ENCODE measurements around the gene FZR1. TPM values are rescaled to one million over a fixed set of nuclear protein-coding genes. Genes with fewer than 3 reads are reported as not detected.

Gene FZR1
- total and polyA plus RNA-seq, 3 donors from 2014 or later, result 91.2 to 123 (median 95.1) TPM

DNA sequence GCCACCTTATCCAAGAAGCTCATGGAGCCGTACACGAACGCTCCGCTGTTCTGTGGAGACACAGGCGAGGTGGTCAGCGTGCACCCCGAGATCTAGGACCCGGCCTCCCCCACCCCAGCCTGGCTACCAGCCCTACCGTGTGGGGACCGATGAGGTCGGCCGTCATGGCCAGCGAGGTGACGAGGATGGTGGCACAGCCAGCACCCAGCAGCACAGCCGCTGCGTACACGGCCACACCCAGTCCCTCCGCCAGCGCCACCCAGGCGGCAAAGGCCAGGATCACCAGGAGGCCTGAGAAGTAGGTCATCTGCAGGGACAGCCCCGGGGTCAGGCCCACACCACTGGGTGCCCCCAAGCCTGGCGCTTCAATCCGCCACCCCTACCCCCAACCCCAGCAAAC lies 40.0 kb downstream of the FZR1 start:
- no peak overlapping the region for H3K4me3 ChIP-seq
- intact Hi-C loops (cut with DNase I; ENCODE audit: low total_unique reads), result no loop called here
- no peak overlapping the region for H3K27ac ChIP-seq
- DNase-seq, result no peak
- H3K4me1 ChIP-seq, result no peaks in the 10 kb centered on the region
- no peaks in the 10 kb centered on the region for H3K9me3 ChIP-seq
- TF ChIP-seq CTCF (IDR thresholded peaks at IDR 0.05) (no peak), POLR2A (IDR thresholded peaks at IDR 0.05) (no peak)
- no peaks in the 10 kb centered on the region for H3K27me3 ChIP-seq
- H3K36me3 ChIP-seq (ENCODE audit: low read depth, missing control alignments), result no peaks in the 10 kb centered on the region
- WGBS, 2 donors, result 94% methylated on average over 23 of the region's 23 CpGs; no CpG with 5 or more reads in 1 of the 2 donors

DNA sequence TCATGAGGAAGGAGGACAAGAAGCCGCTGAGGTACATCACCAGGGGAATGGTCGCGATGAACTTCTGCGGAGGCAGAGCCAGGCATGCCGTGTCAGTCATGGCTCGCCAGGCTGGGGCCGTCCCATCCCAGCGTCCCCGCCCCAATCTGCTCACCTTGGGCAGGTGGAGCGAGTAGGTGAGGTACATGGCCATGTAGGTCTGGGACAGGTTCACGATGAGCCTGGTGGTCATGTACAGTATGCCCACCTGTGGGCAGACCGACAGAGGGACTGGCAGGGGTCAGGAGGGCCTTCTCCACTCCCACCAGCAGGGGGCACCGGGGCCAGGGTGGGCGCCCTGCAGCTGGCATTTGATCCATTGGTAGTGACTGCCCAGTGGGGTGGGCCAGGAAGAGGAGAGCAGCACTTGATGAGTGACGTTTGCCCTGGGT lies 41.2 kb downstream of the FZR1 start:
- TF ChIP-seq CTCF (IDR thresholded peaks at IDR 0.05) (peak; percentile 10 to 38 (median 23)), POLR2A (IDR thresholded peaks at IDR 0.05) (no peak)
- no peaks in the 10 kb centered on the region for H3K36me3 ChIP-seq (ENCODE audit: low read depth, missing control alignments)
- H3K4me1 ChIP-seq, result no peaks in the 10 kb centered on the region
- intact Hi-C loops (cut with DNase I; ENCODE audit: low total_unique reads), result no loop called here
- H3K27ac ChIP-seq, result no peak overlapping the region
- no peak for DNase-seq
- 90 to 94% methylated on average over 10 to 15 of the region's 15 CpGs for WGBS, 2 donors
- no peaks in the 10 kb centered on the region for H3K27me3 ChIP-seq
- no peak overlapping the region for H3K4me3 ChIP-seq
- H3K9me3 ChIP-seq, result no peaks in the 10 kb centered on the region

DNA sequence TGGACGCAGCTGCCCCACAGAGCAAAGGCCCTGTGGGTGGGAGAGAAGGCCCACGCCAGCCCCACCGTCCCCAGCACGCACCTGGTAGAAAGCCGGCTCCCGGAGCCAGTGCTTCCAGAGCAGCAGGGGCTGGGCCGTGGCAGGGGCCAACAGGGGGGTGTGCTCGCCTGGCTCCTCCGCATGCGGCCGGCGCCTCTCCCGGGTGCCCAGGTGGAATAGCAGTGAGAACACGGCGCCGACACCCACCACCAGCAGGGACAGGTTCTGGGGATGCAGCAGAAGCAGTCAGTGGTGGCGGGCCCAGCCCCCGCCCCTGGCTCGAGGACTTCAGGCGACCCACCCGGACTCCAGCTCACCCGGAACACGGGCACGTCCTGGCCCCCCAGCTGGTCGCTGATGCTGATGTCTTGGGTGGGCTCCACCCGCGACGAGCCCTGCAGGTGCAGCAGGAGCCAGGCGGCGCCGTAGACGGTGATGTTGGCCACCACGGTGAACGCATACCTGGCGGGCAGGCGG lies 41.7 kb downstream of the FZR1 start:
- H3K36me3 ChIP-seq (ENCODE audit: low read depth, missing control alignments), result no peaks in the 10 kb centered on the region
- H3K27ac ChIP-seq, result no peak overlapping the region
- 85 to 95% methylated on average over 12 to 25 of the region's 36 CpGs for WGBS, 2 donors
- H3K4me3 ChIP-seq, result no peak overlapping the region
- no peak for TF ChIP-seq POLR2A (IDR thresholded peaks at IDR 0.05)
- TF ChIP-seq CTCF (IDR thresholded peaks at IDR 0.05), result no peak
- intact Hi-C loops (cut with DNase I; ENCODE audit: low total_unique reads), result no loop called here
- no peaks in the 10 kb centered on the region for H3K4me1 ChIP-seq
- H3K27me3 ChIP-seq, result no peaks in the 10 kb centered on the region
- no peak for DNase-seq
- no peaks in the 10 kb centered on the region for H3K9me3 ChIP-seq

GRCh38 chr19:3548606-3549005 lies 42.5 kb downstream of the FZR1 start:
- Histone ChIP-seq H3K4me1 (no peaks in the 10 kb centered on the region), H3K9me3 (no peaks in the 10 kb centered on the region), H3K27me3 (no peaks in the 10 kb centered on the region), H3K36me3 (ENCODE audit: low read depth, missing control alignments) (no peaks in the 10 kb centered on the region), H3K4me3 (no peak overlapping the region), H3K27ac (no peak overlapping the region)
- no peak for DNase-seq
- intact Hi-C loops (cut with DNase I; ENCODE audit: low total_unique reads), result no loop called here
- 75 to 100% methylated on average over 2 to 14 of the region's 14 CpGs for WGBS, 2 donors
- TF ChIP-seq CTCF (IDR thresholded peaks at IDR 0.05), result no peak
- no peak for TF ChIP-seq POLR2A (IDR thresholded peaks at IDR 0.05)

DNA sequence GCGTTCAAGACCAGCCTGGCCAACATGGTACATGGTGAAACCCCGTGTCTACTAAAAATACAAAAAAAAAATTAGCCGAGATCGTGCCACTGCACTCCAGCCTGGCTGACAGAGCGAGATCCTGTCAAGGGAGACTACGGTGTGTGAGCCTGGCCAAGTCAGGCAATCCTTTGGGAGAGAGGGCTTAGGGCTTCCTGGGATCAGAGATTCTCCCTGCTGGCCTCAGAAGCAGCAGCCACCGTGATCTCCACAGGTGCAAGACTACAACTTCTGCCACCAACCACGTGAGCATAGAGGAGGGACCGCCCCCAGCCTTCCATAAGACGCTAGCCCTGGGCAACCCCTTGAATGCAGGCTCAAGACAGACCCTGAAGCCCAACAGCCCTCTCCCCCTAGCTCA lies 43.7 kb downstream of the FZR1 start:
- Histone ChIP-seq H3K9me3 (no peaks in the 10 kb centered on the region), H3K4me3 (no peak overlapping the region), H3K36me3 (ENCODE audit: low read depth, missing control alignments) (no peaks in the 10 kb centered on the region), H3K27me3 (no peaks in the 10 kb centered on the region), H3K4me1 (no peaks in the 10 kb centered on the region), H3K27ac (no peak overlapping the region)
- intact Hi-C loops (cut with DNase I; ENCODE audit: low total_unique reads), result loop anchor here (10.0 kb wide), 1 partner anchor 65 kb away; no protein-coding TSS in a partner anchor
- TF ChIP-seq POLR2A (IDR thresholded peaks at IDR 0.05) (no peak), CTCF (IDR thresholded peaks at IDR 0.05) (no peak)
- whole genome bisulfite sequencing, 2 donors, result 85 to 92% methylated on average over 5 to 10 of the region's 10 CpGs
- no peak for DNase-seq

Data from testis (tissue), 3 donors.